HCT116 (cell line): Measurements from ENCODE around the gene RHCG. TPM values are rescaled to one million over a fixed set of nuclear protein-coding genes. Genes with fewer than 3 reads are reported as not detected.

ENCODE experiments used
- ATAC-seq: fragments of 200-7000 bp; cut with Tn5 transposase; 2 replicates; pipeline ENCODE4 v1.9.1; 2020; ENCODE audit warnings: mild to moderate bottlenecking, moderate library complexity
- BruUV-seq: library from RNA; stranded (reverse); fragments of 400-500 nt; replicated peaks from 2 replicates; lab custom pipeline; 2021; lab: Mats Ljungman, UMichigan
- CTCF ChIA-PET: fragments of 300-600 bp; sonication (Branson Sonifier 250); formaldehyde crosslinking; loops from one replicate; lab custom pipeline; 2021; ENCODE audit warnings: antibody characterized with exemption; lab: Charles Lee
- POLR2A ChIA-PET: fragments of 300-600, 350-600 bp; sonication (Branson Sonifier 250); formaldehyde crosslinking; loops from one replicate; lab custom pipeline; 2021; ENCODE audit warnings: antibody characterized with exemption; lab: Charles Lee
- RAD21 ChIA-PET, 2 experiments: fragments of 300-600 bp; sonication (Branson Sonifier 250); formaldehyde crosslinking; loops; one replicate each; lab custom pipeline; 2023; ENCODE audit warnings: low total read pairs in 2 of 2; ENCODE audit not compliant: uncharacterized antibody in 2 of 2, unreplicated experiment in 2 of 2, low non-redundant PET in 1 of 2; lab: Charles Lee
- DNase-seq: peaks from one replicate; pipeline ENCODE4 v3.0.0-alpha.2; 2010; ENCODE audit warnings: low read depth, low spot score
- H2AFZ ChIP-seq: fragments of 200-600 bp; shearing (Covaris generic), sonication (generic); 2 replicates; pipeline ENCODE4 v1.6.1; 2017; ENCODE audit warnings: low read depth, mixed run types, mixed read lengths, antibody characterized with exemption, low read length; ENCODE audit not compliant: poor library complexity, severe bottlenecking
- H3K27ac ChIP-seq: 2 replicates; pipeline ENCODE4 v1.5.1; 2012; ENCODE audit warnings: low read depth, low read length
- H3K27me3 ChIP-seq: fragments of 200-600 bp; sonication (generic); 2 replicates; pipeline ENCODE4 v1.6.1; 2016; ENCODE audit warnings: mixed run types, low read length, mixed read lengths; ENCODE audit not compliant: insufficient read depth
- H3K36me3 ChIP-seq, 2 experiments: fragments of 200-500 bp in 1 of 2; fragments of 200-600 bp in 1 of 2; sonication (Bioruptor generic) in 1 of 2; sonication (generic) in 1 of 2; 2 replicates each; pipeline versions ENCODE4 v1.5.1 to v1.6.1; 2014 to 2016; ENCODE audit warnings: low read length in 2 of 2, inconsistent platforms in 1 of 2, mixed read lengths in 1 of 2, mixed run types in 1 of 2; ENCODE audit not compliant: insufficient read depth in 2 of 2, control insufficient read depth in 1 of 2
- H3K4me1 ChIP-seq, 2 experiments: fragments of 200-600 bp in 1 of 2; sonication (generic) in 1 of 2; 2 replicates each; pipeline versions ENCODE4 v1.5.1 to v1.6.1; 2012 to 2017; ENCODE audit warnings: low read length in 2 of 2, inconsistent platforms in 1 of 2, mild to moderate bottlenecking in 1 of 2, mixed read lengths in 1 of 2, mixed run types in 1 of 2, moderate library complexity in 1 of 2; ENCODE audit not compliant: insufficient read depth in 2 of 2, control insufficient read depth in 1 of 2
- H3K4me2 ChIP-seq: fragments of 200-600 bp; sonication (generic); 2 replicates; pipeline ENCODE4 v1.6.1; 2017; ENCODE audit warnings: mixed run types, low read length, mixed read lengths
- H3K4me3 ChIP-seq, 2 experiments: fragments of 200-600 bp in 1 of 2; sonication (generic) in 1 of 2; replicated peaks in 1 of 2; 2 replicates each; pipeline ENCODE4 v1.5.1; 2011 to 2016; ENCODE audit warnings: low read length in 2 of 2, control low read depth in 1 of 2, low read depth in 1 of 2, mild to moderate bottlenecking in 1 of 2, mixed read lengths in 1 of 2, mixed run types in 1 of 2
- H3K79me2 ChIP-seq: fragments of 200-600 bp; sonication (generic); 2 replicates; pipeline ENCODE4 v1.6.1; 2017; ENCODE audit warnings: mild to moderate bottlenecking, mixed run types, low read length, moderate library complexity, mixed read lengths; ENCODE audit not compliant: insufficient read depth
- H3K9ac ChIP-seq: fragments of 200-600 bp; sonication (generic); 2 replicates; pipeline ENCODE4 v1.6.1; 2016; ENCODE audit warnings: low read length, mixed read lengths
- H3K9me2 ChIP-seq: fragments of 200-600 bp; sonication (generic), shearing (Covaris generic); 2 replicates; pipeline ENCODE4 v1.6.1; 2017; ENCODE audit warnings: mixed run types, mild to moderate bottlenecking, moderate library complexity; ENCODE audit not compliant: insufficient read depth
- H3K9me3 ChIP-seq, 2 experiments: fragments of 200-500 bp in 1 of 2; fragments of 200-600 bp in 1 of 2; sonication (Bioruptor generic) in 1 of 2; sonication (generic) in 1 of 2; 2 replicates each; pipeline ENCODE4 v1.6.1; 2014 to 2017; ENCODE audit warnings: low read length in 2 of 2, mixed read lengths in 2 of 2, inconsistent platforms in 1 of 2, low read depth in 1 of 2, mild to moderate bottlenecking in 1 of 2, mixed run types in 1 of 2, moderate library complexity in 1 of 2; ENCODE audit not compliant: control insufficient read depth in 1 of 2, insufficient read depth in 1 of 2
- H4K20me1 ChIP-seq: fragments of 200-600 bp; sonication (generic), shearing (Covaris generic); 2 replicates; pipeline ENCODE4 v1.6.1; 2017; ENCODE audit warnings: mixed run types, mild to moderate bottlenecking, moderate library complexity; ENCODE audit not compliant: insufficient read depth
- CBX3 ChIP-seq: IDR thresholded peaks from 2 replicates; pipeline ENCODE4 v1.6.1; 2012; ENCODE audit warnings: low read depth
- EGR1 ChIP-seq: IDR thresholded peaks from 2 replicates; pipeline ENCODE4 v1.6.1; 2012; ENCODE audit warnings: low read depth
- ELF1 ChIP-seq: IDR thresholded peaks from 2 replicates; pipeline ENCODE4 v1.6.1; 2012; ENCODE audit warnings: low read depth, borderline replicate concordance
- EZH2 ChIP-seq: fragments of 200-600 bp; sonication (generic); IDR thresholded peaks from 2 replicates; pipeline ENCODE4 v1.6.1; 2017; ENCODE audit warnings: antibody characterized with exemption, mixed run types
- EZH2phosphoT487 ChIP-seq: fragments of 200-600 bp; IDR thresholded peaks from 2 replicates; pipeline ENCODE4 v1.6.1; 2018; ENCODE audit warnings: antibody characterized with exemption, borderline replicate concordance
- FOSL1 ChIP-seq: IDR thresholded peaks from 2 replicates; pipeline ENCODE4 v1.6.1; 2012; ENCODE audit warnings: low read depth
- POLR2A ChIP-seq: IDR thresholded peaks from 2 replicates; pipeline ENCODE4 v1.7.0; 2011; ENCODE audit warnings: borderline replicate concordance; ENCODE audit not compliant: insufficient read depth, insufficient read length; ENCODE audit errors: extremely low read depth
- RAD21 ChIP-seq: IDR thresholded peaks from 2 replicates; pipeline ENCODE4 v1.6.1; 2012; ENCODE audit warnings: low read depth, mild to moderate bottlenecking
- SRF ChIP-seq: IDR thresholded peaks from 2 replicates; pipeline ENCODE4 v1.6.1; 2012; ENCODE audit warnings: low read depth
- ZFX ChIP-seq: fragments of 450-650 bp; IDR thresholded peaks from 2 replicates; pipeline ENCODE4 v1.6.1; 2017
- intact Hi-C: fragments of 100-400 bp; cut with micrococcal nuclease; formaldehyde crosslinking; loops from 2 replicates; pipeline ENCODE4 v1.10.0; 2022
- total RNA-seq: library from RNA; stranded (reverse); gene quantifications from one replicate; pipeline ENCODE4 v1.2.1, GENCODE V29; 2021; ENCODE audit not compliant: unreplicated experiment
- TF ChIP-seq, protein P1 (sequence below): IDR thresholded peaks from 2 replicates; pipeline ENCODE4 v1.6.1; 2012
- TF ChIP-seq, protein P2 (sequence below): IDR thresholded peaks from 2 replicates; pipeline ENCODE4 v1.6.1; 2011; ENCODE audit warnings: mild to moderate bottlenecking, low read length, moderate library complexity; ENCODE audit not compliant: insufficient replicate concordance; ENCODE audit errors: extremely low read depth

Gene RHCG
- total RNA-seq, 1 experiment from 2014 or later: not detected

DNA sequence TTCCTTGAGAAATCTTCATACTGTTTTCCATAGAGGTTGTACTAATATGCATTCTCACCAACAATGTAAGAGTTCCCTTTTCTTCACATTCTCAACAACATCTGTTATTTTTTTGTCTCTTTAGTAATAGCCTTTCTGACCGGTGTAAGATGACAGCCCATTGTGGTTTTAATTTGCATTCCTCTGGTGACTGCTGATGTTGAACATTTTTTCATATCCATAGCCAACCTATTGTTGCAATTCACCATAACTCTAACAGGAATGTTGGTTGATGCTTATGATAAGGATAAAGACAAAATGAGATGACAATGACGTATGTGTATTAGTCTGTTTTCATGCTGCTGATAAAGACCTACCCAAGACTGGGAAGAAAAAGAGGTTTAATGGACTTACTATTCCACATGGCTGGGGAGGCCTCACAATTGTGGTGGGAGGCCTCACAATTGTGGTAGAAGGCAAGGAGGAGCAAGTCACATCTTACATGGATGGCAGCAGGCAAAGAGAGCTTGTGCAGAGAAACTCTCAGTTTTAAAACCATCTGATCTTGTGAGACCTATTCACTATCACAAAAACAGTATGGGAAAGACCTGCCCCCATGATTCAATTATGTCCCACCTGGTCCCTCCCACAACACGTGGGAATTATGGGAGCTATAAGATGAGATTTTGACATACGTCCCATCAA lies 37.6 kb upstream of the RHCG start:
- DNase-seq (no peak), ATAC-seq (no peak)
- Histone ChIP-seq H3K9me3 (no peaks in the 10 kb centered on the region), H4K20me1 (no peaks in the 10 kb centered on the region), H3K79me2 (no peaks in the 10 kb centered on the region), H3K4me1 (no peaks in the 10 kb centered on the region), H3K36me3 (no peaks in the 10 kb centered on the region), H3K9ac (no peak overlapping the region), H3K27ac (no peak overlapping the region), H3K4me3 (no peak overlapping the region), H3K9me2 (no peaks in the 10 kb centered on the region), H2AFZ (no peak overlapping the region), H3K4me2 (no peak overlapping the region), H3K27me3 (no peaks in the 10 kb centered on the region)
- CTCF ChIA-PET: no interaction called here
- intact Hi-C loops: no loop called here
- no TSS peak for BruUV-seq
- POLR2A ChIA-PET: no interaction called here
- TF ChIP-seq ZFX (no peak), EZH2phosphoT487 (no peak), ELF1 (no peak), CBX3 (no peak), EZH2 (no peak), FOSL1 (no peak), RAD21 (no peak), SRF (no peak), EGR1 (no peak), POLR2A (no peak)
- TF ChIP-seq, protein P1, sequence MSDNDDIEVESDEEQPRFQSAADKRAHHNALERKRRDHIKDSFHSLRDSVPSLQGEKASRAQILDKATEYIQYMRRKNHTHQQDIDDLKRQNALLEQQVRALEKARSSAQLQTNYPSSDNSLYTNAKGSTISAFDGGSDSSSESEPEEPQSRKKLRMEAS: no peak
- TF ChIP-seq, protein P2, sequence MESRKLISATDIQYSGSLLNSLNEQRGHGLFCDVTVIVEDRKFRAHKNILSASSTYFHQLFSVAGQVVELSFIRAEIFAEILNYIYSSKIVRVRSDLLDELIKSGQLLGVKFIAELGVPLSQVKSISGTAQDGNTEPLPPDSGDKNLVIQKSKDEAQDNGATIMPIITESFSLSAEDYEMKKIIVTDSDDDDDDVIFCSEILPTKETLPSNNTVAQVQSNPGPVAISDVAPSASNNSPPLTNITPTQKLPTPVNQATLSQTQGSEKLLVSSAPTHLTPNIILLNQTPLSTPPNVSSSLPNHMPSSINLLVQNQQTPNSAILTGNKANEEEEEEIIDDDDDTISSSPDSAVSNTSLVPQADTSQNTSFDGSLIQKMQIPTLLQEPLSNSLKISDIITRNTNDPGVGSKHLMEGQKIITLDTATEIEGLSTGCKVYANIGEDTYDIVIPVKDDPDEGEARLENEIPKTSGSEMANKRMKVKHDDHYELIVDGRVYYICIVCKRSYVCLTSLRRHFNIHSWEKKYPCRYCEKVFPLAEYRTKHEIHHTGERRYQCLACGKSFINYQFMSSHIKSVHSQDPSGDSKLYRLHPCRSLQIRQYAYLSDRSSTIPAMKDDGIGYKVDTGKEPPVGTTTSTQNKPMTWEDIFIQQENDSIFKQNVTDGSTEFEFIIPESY: no peak
- RAD21 ChIA-PET: no interaction called here
